ENCODE results near the gene GREM2. TPM values are rescaled to one million over a fixed set of nuclear protein-coding genes. Genes with fewer than 3 reads are reported as not detected.

GREM2 gene
- total RNA-seq, 1 donor from 2014 or later, result 1.2 TPM

GRCh38 chr1:240462766-240463395 is 149.1 kb downstream of the GREM2 start:
- Histone ChIP-seq H3K9me3 (no peaks in the 10 kb centered on the region), H3K4me3 (no peak overlapping the region), H3K36me3 (no peaks in the 10 kb centered on the region), H3K27ac (no peak overlapping the region), H3K4me1 (no peaks in the 10 kb centered on the region), H3K27me3 (no peaks in the 10 kb centered on the region)
- TF ChIP-seq POLR2A (IDR thresholded peaks at IDR 0.05), result no peak
- DNase-seq (ENCODE audit: extremely low spot score in 2 of 2), result no peak
- intact Hi-C loops (cut with DNase I), result no loop called here

- H3K27me3 ChIP-seq, result no peaks in the 10 kb centered on the region
- H3K4me1 ChIP-seq, result no peaks in the 10 kb centered on the region
- no peak overlapping the region for H3K4me3 ChIP-seq
- no peaks in the 10 kb centered on the region for H3K36me3 ChIP-seq
- DNase-seq (ENCODE audit: extremely low spot score in 2 of 2), result no peak
- no peak for TF ChIP-seq CTCF (IDR thresholded peaks at IDR 0.05)
- H3K27ac ChIP-seq, result no peak overlapping the region
- no peaks in the 10 kb centered on the region for H3K9me3 ChIP-seq
- intact Hi-C loops (cut with DNase I), result no loop called here
These were observed 149.7 kb downstream of the GREM2 start for GRCh38 chr1:240462277-240462676.

- Histone ChIP-seq H3K9me3 (no peaks in the 10 kb centered on the region), H3K4me3 (no peak overlapping the region), H3K36me3 (no peaks in the 10 kb centered on the region), H3K27me3 (no peaks in the 10 kb centered on the region), H3K4me1 (no peaks in the 10 kb centered on the region), H3K27ac (no peak overlapping the region)
- intact Hi-C loops (cut with DNase I), result no loop called here
- no peak for DNase-seq (ENCODE audit: extremely low spot score in 2 of 2)
- TF ChIP-seq POLR2AphosphoS5 (IDR thresholded peaks at IDR 0.05; ENCODE audit: insufficient read depth in 1 of 2, low read depth in 1 of 2) (no peak), CTCF (IDR thresholded peaks at IDR 0.05) (no peak), POLR2A (IDR thresholded peaks at IDR 0.05) (no peak)
These were observed 154.8 kb downstream of the GREM2 start for GRCh38 chr1:240457203-240457602.

GRCh38 chr1:240455228-240455821 is 156.6 kb downstream of the GREM2 start:
- Histone ChIP-seq H3K4me1 (no peaks in the 10 kb centered on the region), H3K27ac (no peak overlapping the region), H3K36me3 (no peaks in the 10 kb centered on the region), H3K4me3 (no peak overlapping the region), H3K27me3 (no peaks in the 10 kb centered on the region), H3K9me3 (no peaks in the 10 kb centered on the region)
- TF ChIP-seq CTCF (IDR thresholded peaks at IDR 0.05) (no peak), POLR2AphosphoS5 (IDR thresholded peaks at IDR 0.05; ENCODE audit: insufficient read depth in 1 of 2, low read depth in 1 of 2) (no peak), POLR2A (IDR thresholded peaks at IDR 0.05) (no peak)
- intact Hi-C loops (cut with DNase I), result no loop called here
- DNase-seq (ENCODE audit: extremely low spot score in 2 of 2), result no peak

- TF ChIP-seq CTCF (IDR thresholded peaks at IDR 0.05) (no peak), POLR2A (IDR thresholded peaks at IDR 0.05) (no peak), POLR2AphosphoS5 (IDR thresholded peaks at IDR 0.05; ENCODE audit: insufficient read depth in 1 of 2, low read depth in 1 of 2) (no peak)
- Histone ChIP-seq H3K27me3 (no peaks in the 10 kb centered on the region), H3K4me1 (no peaks in the 10 kb centered on the region), H3K4me3 (no peak overlapping the region), H3K36me3 (no peaks in the 10 kb centered on the region), H3K27ac (no peak overlapping the region), H3K9me3 (no peaks in the 10 kb centered on the region)
- intact Hi-C loops (cut with DNase I), result no loop called here
- DNase-seq (ENCODE audit: extremely low spot score in 2 of 2), result no peak
These were observed 166.6 kb downstream of the GREM2 start for GRCh38 chr1:240445369-240445768.
